Mucosa of descending colon (tissue), 3 donors: ENCODE results near the gene TTBK2. TPM values are rescaled to one million over a fixed set of nuclear protein-coding genes. Genes with fewer than 3 reads are reported as not detected.
"Not testable (repeated sequence)": the region's sequence is repeated elsewhere in the genome, so short reads cannot be mapped to it uniquely, and the experiment has no call there.

ENCODE experiments used
- ATAC-seq: fragments of 200-7000 bp; cut with Tn5 transposase; one replicate; pipeline ENCODE4 v1.9.1; 2020; ENCODE audit warnings: mild to moderate bottlenecking, moderate library complexity
- DNase-seq, 3 donors: peaks; one replicate each; pipeline ENCODE4 v3.0.0-alpha.2; 2020
- H3K36me3 ChIP-seq: fragments of 200-600 bp; one replicate; pipeline ENCODE4 v1.8.0; 2021; ENCODE audit warnings: low read depth, mild to moderate bottlenecking
- H3K4me1 ChIP-seq: fragments of 200-600 bp; one replicate; pipeline ENCODE4 v1.8.0; 2021; ENCODE audit warnings: low read depth, mild to moderate bottlenecking
- H3K4me3 ChIP-seq: fragments of 200-600 bp; one replicate; pipeline ENCODE4 v1.8.0; 2021; ENCODE audit warnings: mild to moderate bottlenecking
- H3K9me3 ChIP-seq: fragments of 200-600 bp; one replicate; pipeline ENCODE4 v1.8.0; 2021; ENCODE audit warnings: mild to moderate bottlenecking
- CTCF ChIP-seq: fragments of 200-600 bp; IDR thresholded peaks from one replicate; pipeline ENCODE4 v1.8.0; 2022; ENCODE audit warnings: antibody characterized with exemption, mild to moderate bottlenecking
- intact Hi-C, 2 donors: fragments of 100-400 bp; cut with DNase I in 1 of 2; cut with micrococcal nuclease in 1 of 2; formaldehyde crosslinking; loops; one replicate each; pipeline versions ENCODE4 v1.11.0 to v1.11.1; 2022; cut with DNase I, micrococcal nuclease
- total RNA-seq, 3 donors: library from RNA; stranded (reverse); fragmentation: NEBNext Ultra II Directional in 2 of 3; extraction: Animal tissue kit (Norgen Biotek cat#: 25700) in 2 of 3; gene quantifications; one replicate each; pipeline versions ENCODE4 v1.2.1 to v1.2.4, GENCODE V29; 2021 to 2023
- donor health status: DM: no; HTN: no; CAD: no; lungs with moderate emphysema.
- donor health status: DM: no; HTN: no; CAD: no.
- donor health status: DM: no; HTN: yes; CAD: no.

TTBK2 gene
- total RNA-seq, 3 donors from 2014 or later: 9.7 to 27.6 (median 11.4) TPM

- no peak for TF ChIP-seq CTCF
- ATAC-seq (no peak), DNase-seq (no peak)
- intact Hi-C loops: no loop called here
- Histone ChIP-seq H3K4me1 (no peaks in the 10 kb centered on the region), H3K4me3 (no peak overlapping the region), H3K9me3 (no peaks in the 10 kb centered on the region), H3K36me3 (no peaks in the 10 kb centered on the region)
Observed at GRCh38 chr15:42785569-42785968, 135.0 kb downstream of the TTBK2 start.

GRCh38 chr15:42784705-42785104, 135.9 kb downstream of the TTBK2 start:
- H3K36me3 ChIP-seq: no peaks in the 10 kb centered on the region
- DNase-seq: no peak
- no peak for ATAC-seq
- intact Hi-C loops: no loop called here
- no peaks in the 10 kb centered on the region for H3K4me1 ChIP-seq
- no peak overlapping the region for H3K4me3 ChIP-seq
- H3K9me3 ChIP-seq: no peaks in the 10 kb centered on the region
- TF ChIP-seq CTCF: no peak

GRCh38 chr15:42782716-42783115, 137.9 kb downstream of the TTBK2 start:
- no peak overlapping the region for H3K4me3 ChIP-seq
- H3K9me3 ChIP-seq: no peaks in the 10 kb centered on the region
- no peak for DNase-seq
- intact Hi-C loops: no loop called here
- no peaks in the 10 kb centered on the region for H3K4me1 ChIP-seq
- no peak for ATAC-seq
- H3K36me3 ChIP-seq: no peaks in the 10 kb centered on the region
- no peak for TF ChIP-seq CTCF

GRCh38 chr15:42775416-42775815, 145.2 kb downstream of the TTBK2 start:
- intact Hi-C loops: no loop called here
- Histone ChIP-seq H3K9me3 (no peaks in the 10 kb centered on the region), H3K4me3 (no peak overlapping the region), H3K36me3 (no peaks in the 10 kb centered on the region), H3K4me1 (no peaks in the 10 kb centered on the region)
- DNase-seq (no peak), ATAC-seq (no peak)
- no peak for TF ChIP-seq CTCF

GRCh38 chr15:42772901-42773300, 147.7 kb downstream of the TTBK2 start:
- DNase-seq (no peak), ATAC-seq (no peak)
- Histone ChIP-seq H3K36me3 (no peaks in the 10 kb centered on the region), H3K9me3 (no peaks in the 10 kb centered on the region), H3K4me1 (no peaks in the 10 kb centered on the region), H3K4me3 (no peak overlapping the region)
- TF ChIP-seq CTCF: no peak
- intact Hi-C loops: no loop called here

GRCh38 chr15:42772144-42772543, 148.4 kb downstream of the TTBK2 start:
- DNase-seq: peak in 1 of 3 donors; percentile 15

GRCh38 chr15:42766109-42766508, 154.5 kb downstream of the TTBK2 start:
- DNase-seq, H3K36me3 ChIP-seq, ATAC-seq, intact Hi-C loops, H3K4me3 ChIP-seq, H3K4me1 ChIP-seq: not testable (repeated sequence)
- peaks cover 11% of the 10 kb centered on the region for H3K9me3 ChIP-seq

More at GRCh38 chr15:42772144-42772543, 148.4 kb downstream of the TTBK2 start:
- Histone ChIP-seq H3K9me3 (no peaks in the 10 kb centered on the region), H3K36me3 (no peaks in the 10 kb centered on the region), H3K4me1 (no peaks in the 10 kb centered on the region), H3K4me3 (no peak overlapping the region)
- TF ChIP-seq CTCF: no peak
- ATAC-seq: no peak
- intact Hi-C loops: no loop called here

GRCh38 chr15:42764154-42764731, 156.3 kb downstream of the TTBK2 start:
- DNase-seq, H3K4me3 ChIP-seq, intact Hi-C loops, H3K4me1 ChIP-seq, H3K36me3 ChIP-seq, ATAC-seq: not testable (repeated sequence)
- H3K9me3 ChIP-seq: peaks cover 20% of the 10 kb centered on the region
